Panc1 (cell line): ENCODE results near the gene FTSJ1. TPM values are rescaled to one million over a fixed set of nuclear protein-coding genes. Genes with fewer than 3 reads are reported as not detected.

Source experiments
- ATAC-seq: fragments of 200-7000 bp; cut with Tn5 transposase; 2 replicates; pipeline ENCODE4 v1.9.1; 2020; ENCODE audit warnings: mild to moderate bottlenecking, moderate library complexity
- BruUV-seq: library from RNA; stranded (reverse); fragments of 400-500 nt; replicated peaks from 2 replicates; lab custom pipeline; 2021; lab: Mats Ljungman, UMichigan
- CTCF ChIA-PET: fragments of 300-600 bp; sonication (Branson Sonifier 250); formaldehyde crosslinking; loops from one replicate; lab custom pipeline; 2022; ENCODE audit warnings: antibody characterized with exemption; lab: Charles Lee
- POLR2A ChIA-PET: fragments of 300-600 bp; sonication (Branson Sonifier 250); formaldehyde crosslinking; loops from one replicate; lab custom pipeline; 2022; ENCODE audit warnings: antibody characterized with exemption; lab: Charles Lee
- DNase-seq: peaks from one replicate; pipeline ENCODE4 v3.0.0-alpha.2; 2010; ENCODE audit warnings: low read depth, low spot score
- H3K27ac ChIP-seq: 2 replicates; pipeline ENCODE4 v1.5.1; 2011; ENCODE audit warnings: mild to moderate bottlenecking, low read length, inconsistent platforms
- H3K27me3 ChIP-seq: fragments of 200-500 bp; sonication (Bioruptor generic); 2 replicates; pipeline ENCODE4 v1.6.0; 2014; ENCODE audit warnings: low read length, inconsistent platforms; ENCODE audit not compliant: control insufficient read depth, insufficient read depth
- H3K36me3 ChIP-seq: fragments of 200-500 bp; sonication (Bioruptor generic); 2 replicates; pipeline ENCODE4 v1.5.1; 2014; ENCODE audit warnings: inconsistent platforms, mild to moderate bottlenecking, low read length, moderate library complexity; ENCODE audit not compliant: control insufficient read depth, insufficient read depth
- H3K4me1 ChIP-seq: 2 replicates; pipeline ENCODE4 v1.5.1; 2011; ENCODE audit warnings: inconsistent platforms, mild to moderate bottlenecking, low read length, moderate library complexity; ENCODE audit not compliant: control insufficient read depth, insufficient read depth
- H3K4me3 ChIP-seq, 2 experiments: 2 replicates each; pipeline ENCODE4 v1.5.1; 2011 to 2012; ENCODE audit warnings: low read depth in 2 of 2, low read length in 2 of 2, mild to moderate bottlenecking in 2 of 2, inconsistent platforms in 1 of 2, moderate library complexity in 1 of 2
- H3K9me3 ChIP-seq: fragments of 200-500 bp; sonication (Bioruptor generic); 2 replicates; pipeline ENCODE4 v1.5.1; 2014; ENCODE audit warnings: low read depth, mild to moderate bottlenecking, inconsistent platforms, low read length, moderate library complexity; ENCODE audit not compliant: control insufficient read depth, insufficient read depth
- CTCF ChIP-seq: fragments of 450-650 bp; IDR thresholded peaks from 2 replicates; pipeline ENCODE4 v1.5.1; 2017; ENCODE audit warnings: mild to moderate bottlenecking
- POLR2AphosphoS5 ChIP-seq: IDR thresholded peaks from 2 replicates; pipeline ENCODE4 v1.6.1; 2012; ENCODE audit warnings: mild to moderate bottlenecking, low read depth, low read length, moderate library complexity
- SIN3A ChIP-seq: IDR thresholded peaks from 2 replicates; pipeline ENCODE4 v1.6.1; 2012; ENCODE audit warnings: low read depth, mild to moderate bottlenecking, low read length, moderate library complexity, borderline replicate concordance; ENCODE audit not compliant: insufficient read depth
- TCF7L2 ChIP-seq: IDR thresholded peaks from 2 replicates; pipeline ENCODE4 v1.6.1; 2011; ENCODE audit warnings: mild to moderate bottlenecking, low read depth, low read length, inconsistent platforms
- in situ Hi-C: cut with HindIII; loops from 2 replicates; pipeline ENCODE4 v1.10.0; 2016; ENCODE audit warnings: low sequenced_read_pairs, low pct_unique_long_range_greater_than_20kb
- intact Hi-C: fragments of 100-400 bp; cut with micrococcal nuclease; formaldehyde crosslinking; loops from one replicate; pipeline ENCODE4 v1.10.0; 2022; ENCODE audit not compliant: unreplicated experiment
- total RNA-seq: library from RNA; stranded (reverse); gene quantifications from one replicate; pipeline ENCODE4 v1.2.1, GENCODE V29; 2021; ENCODE audit not compliant: unreplicated experiment
- TF ChIP-seq, protein P1 (sequence below), 2 experiments: IDR thresholded peaks; 2 replicates each; pipeline ENCODE4 v1.6.1; 2011 to 2012; ENCODE audit warnings: low read depth in 2 of 2, control low read depth in 1 of 2, low read length in 1 of 2, mild to moderate bottlenecking in 1 of 2, moderate library complexity in 1 of 2; ENCODE audit not compliant: insufficient read depth in 1 of 2

Gene FTSJ1
- total RNA-seq, 1 experiment from 2014 or later, result 43.1 TPM

GRCh38 chrX:48489296-48489695, 13.3 kb downstream of the FTSJ1 start:
- no TSS peak for BruUV-seq
- in situ Hi-C loops, result no loop called here

DNA sequence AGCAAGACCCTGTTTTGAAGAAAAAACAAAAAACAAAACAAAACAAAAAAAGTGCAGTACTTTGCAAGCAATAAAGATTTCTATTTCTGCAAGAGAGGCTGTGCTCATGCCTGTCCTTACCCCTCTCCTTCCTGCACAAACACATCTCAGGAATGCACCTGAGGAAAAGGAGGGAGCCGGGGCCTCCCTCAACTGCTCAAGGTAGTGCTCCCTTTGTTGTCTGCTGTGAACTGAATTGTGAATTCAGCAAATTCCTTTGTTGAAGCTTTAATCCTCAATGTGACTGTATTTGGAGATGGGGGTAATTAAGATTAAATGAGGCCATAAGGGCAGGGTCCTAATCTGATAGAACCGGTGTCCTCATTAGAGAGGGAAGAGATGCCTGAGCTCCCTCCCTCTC, 13.9 kb downstream of the FTSJ1 start:
- CTCF ChIA-PET, result no interaction called here
- no TSS peak for BruUV-seq
- Histone ChIP-seq H3K27ac (no peak overlapping the region), H3K27me3 (no peaks in the 10 kb centered on the region), H3K4me3 (no peak overlapping the region), H3K4me1 (no peaks in the 10 kb centered on the region), H3K36me3 (no peaks in the 10 kb centered on the region), H3K9me3 (no peaks in the 10 kb centered on the region)
- POLR2A ChIA-PET, result no interaction called here
- in situ Hi-C loops, result no loop called here
- TF ChIP-seq POLR2AphosphoS5 (no peak), CTCF (no peak), SIN3A (no peak), TCF7L2 (no peak)
- TF ChIP-seq, protein P1, sequence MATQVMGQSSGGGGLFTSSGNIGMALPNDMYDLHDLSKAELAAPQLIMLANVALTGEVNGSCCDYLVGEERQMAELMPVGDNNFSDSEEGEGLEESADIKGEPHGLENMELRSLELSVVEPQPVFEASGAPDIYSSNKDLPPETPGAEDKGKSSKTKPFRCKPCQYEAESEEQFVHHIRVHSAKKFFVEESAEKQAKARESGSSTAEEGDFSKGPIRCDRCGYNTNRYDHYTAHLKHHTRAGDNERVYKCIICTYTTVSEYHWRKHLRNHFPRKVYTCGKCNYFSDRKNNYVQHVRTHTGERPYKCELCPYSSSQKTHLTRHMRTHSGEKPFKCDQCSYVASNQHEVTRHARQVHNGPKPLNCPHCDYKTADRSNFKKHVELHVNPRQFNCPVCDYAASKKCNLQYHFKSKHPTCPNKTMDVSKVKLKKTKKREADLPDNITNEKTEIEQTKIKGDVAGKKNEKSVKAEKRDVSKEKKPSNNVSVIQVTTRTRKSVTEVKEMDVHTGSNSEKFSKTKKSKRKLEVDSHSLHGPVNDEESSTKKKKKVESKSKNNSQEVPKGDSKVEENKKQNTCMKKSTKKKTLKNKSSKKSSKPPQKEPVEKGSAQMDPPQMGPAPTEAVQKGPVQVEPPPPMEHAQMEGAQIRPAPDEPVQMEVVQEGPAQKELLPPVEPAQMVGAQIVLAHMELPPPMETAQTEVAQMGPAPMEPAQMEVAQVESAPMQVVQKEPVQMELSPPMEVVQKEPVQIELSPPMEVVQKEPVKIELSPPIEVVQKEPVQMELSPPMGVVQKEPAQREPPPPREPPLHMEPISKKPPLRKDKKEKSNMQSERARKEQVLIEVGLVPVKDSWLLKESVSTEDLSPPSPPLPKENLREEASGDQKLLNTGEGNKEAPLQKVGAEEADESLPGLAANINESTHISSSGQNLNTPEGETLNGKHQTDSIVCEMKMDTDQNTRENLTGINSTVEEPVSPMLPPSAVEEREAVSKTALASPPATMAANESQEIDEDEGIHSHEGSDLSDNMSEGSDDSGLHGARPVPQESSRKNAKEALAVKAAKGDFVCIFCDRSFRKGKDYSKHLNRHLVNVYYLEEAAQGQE (IDR thresholded peaks at IDR 0.05; ENCODE audit: insufficient read depth in 1 of 2, low read depth in 2 of 2, low read length in 1 of 2), result no peak
- intact Hi-C loops, result no loop called here
- no peak for DNase-seq
- ATAC-seq, result no peak

More at GRCh38 chrX:48489296-48489695, 13.3 kb downstream of the FTSJ1 start:
- intact Hi-C loops, result no loop called here
- no peak overlapping the region for H3K27ac ChIP-seq
- H3K4me3 ChIP-seq, result no peak overlapping the region
- H3K36me3 ChIP-seq, result no peaks in the 10 kb centered on the region
- H3K27me3 ChIP-seq, result no peaks in the 10 kb centered on the region
- TF ChIP-seq TCF7L2 (no peak), POLR2AphosphoS5 (no peak), CTCF (no peak), SIN3A (no peak)
- TF ChIP-seq, protein P1 (IDR thresholded peaks at IDR 0.05; ENCODE audit: insufficient read depth in 1 of 2, low read depth in 2 of 2, low read length in 1 of 2), result no peak
- DNase-seq, result no peak
- no peaks in the 10 kb centered on the region for H3K4me1 ChIP-seq
- POLR2A ChIA-PET, result no interaction called here
- H3K9me3 ChIP-seq, result no peaks in the 10 kb centered on the region
- ATAC-seq, result no peak
- CTCF ChIA-PET, result no interaction called here
